T-cell (primary cell): ENCODE results near the gene CYREN. TPM values are rescaled to one million over a fixed set of nuclear protein-coding genes. Genes with fewer than 3 reads are reported as not detected.

Experiments used
- ATAC-seq, 4 experiments: fragments of 200-7000 bp in 3 of 4; fragments of 150-1000 bp in 1 of 4; cut with Tn5 transposase; replicated peaks in 1 of 4; 1 replicate in 3 of 4; 2 replicates in 1 of 4; pipeline ENCODE4 v1.10.0; 2021; ENCODE audit warnings: moderate library complexity in 3 of 4, mild to moderate bottlenecking in 2 of 4, moderate number of reproducible peaks in 1 of 4
- CTCF ChIA-PET, 2 donors: fragments of 300-600 bp; sonication (Branson Sonifier 250); formaldehyde crosslinking; loops; one replicate each; lab custom pipeline; 2022; ENCODE audit warnings: antibody characterized with exemption in 2 of 2; lab: Charles Lee
- POLR2A ChIA-PET, 2 donors: fragments of 300-600 bp; sonication (Branson Sonifier 250); formaldehyde crosslinking; loops; one replicate each; lab custom pipeline; 2022; ENCODE audit warnings: antibody characterized with exemption in 2 of 2; lab: Charles Lee
- DNase-seq, 35 experiments: peaks; one replicate each; pipeline versions ENCODE4 v3.0.0 to v3.0.0-alpha.2; 2013 to 2023
- H3K27ac ChIP-seq: one replicate; pipeline ENCODE4 v1.5.1; 2013; ENCODE audit warnings: low read length
- H3K27me3 ChIP-seq, 2 experiments: replicated peaks in 1 of 2; 1 replicate in 1 of 2; 2 replicates in 1 of 2; pipeline versions ENCODE4 v1.6.1 to v1.7.0; 2013; ENCODE audit warnings: low read length in 1 of 2, mixed read lengths in 1 of 2; ENCODE audit not compliant: control insufficient read depth in 2 of 2, insufficient read depth in 2 of 2; ENCODE audit errors: extremely low read depth in 1 of 2
- H3K36me3 ChIP-seq, 2 donors: 1 replicate in 1 of 2; 2 replicates in 1 of 2; pipeline versions ENCODE4 v1.6.1 to v1.7.0; 2013; ENCODE audit warnings: low read length in 1 of 2; ENCODE audit not compliant: control insufficient read depth in 2 of 2, insufficient read depth in 1 of 2; ENCODE audit errors: extremely low read depth in 1 of 2
- H3K4me1 ChIP-seq, 2 experiments: 1 replicate in 1 of 2; 2 replicates in 1 of 2; pipeline versions ENCODE4 v1.6.1 to v1.7.0; 2013; ENCODE audit warnings: low read length in 2 of 2, mixed read lengths in 1 of 2; ENCODE audit not compliant: insufficient read depth in 2 of 2, control insufficient read depth in 1 of 2; ENCODE audit errors: extremely low read depth in 1 of 2
- H3K4me3 ChIP-seq, 2 donors: 1 replicate in 1 of 2; 2 replicates in 1 of 2; pipeline versions ENCODE4 v1.5.1 to v1.7.0; 2013; ENCODE audit warnings: mild to moderate bottlenecking in 2 of 2, low read length in 1 of 2, moderate library complexity in 1 of 2; ENCODE audit not compliant: control insufficient read depth in 1 of 2; ENCODE audit errors: extremely low read depth in 1 of 2
- H3K9me3 ChIP-seq: 2 replicates; pipeline ENCODE4 v1.7.0; 2013
- H3K27ac Mint-ChIP-seq, 2 donors: one replicate each; pipeline ENCODE4 v1.8.0; 2020 to 2021; ENCODE audit warnings: mild to moderate bottlenecking in 2 of 2, mixed read lengths in 2 of 2
- H3K27me3 Mint-ChIP-seq, 2 donors: one replicate each; pipeline ENCODE4 v1.8.0; 2021 to 2022; ENCODE audit warnings: mixed read lengths in 2 of 2
- H3K36me3 Mint-ChIP-seq: one replicate; pipeline ENCODE4 v1.8.0; 2021; ENCODE audit warnings: mixed read lengths
- H3K4me1 Mint-ChIP-seq, 3 donors: one replicate each; pipeline ENCODE4 v1.8.0; 2020 to 2022; ENCODE audit warnings: mixed read lengths in 3 of 3, mild to moderate bottlenecking in 1 of 3
- H3K4me3 Mint-ChIP-seq, 3 donors: one replicate each; pipeline ENCODE4 v1.8.0; 2020 to 2022; ENCODE audit warnings: mild to moderate bottlenecking in 3 of 3, mixed read lengths in 3 of 3, moderate library complexity in 3 of 3
- H3K9me3 Mint-ChIP-seq, 3 donors: one replicate each; pipeline ENCODE4 v1.8.0; 2020 to 2022; ENCODE audit warnings: mixed read lengths in 3 of 3
- WGBS: methylation state at CpG from one replicate; pipeline ENCODE4 v1.1.5; 2013; ENCODE audit warnings: missing lambda C conversion rate; ENCODE audit not compliant: insufficient coverage; 5-methylcytosine and 5-hydroxymethylcytosine counted together
- total RNA-seq, 35 experiments: library from RNA in 6 of 35; stranded (reverse) in 6 of 35; fragments of 120-200 nt in 1 of 35; gene quantifications; one replicate each; pipeline versions ENCODE4 v1.2.1 to v1.2.4 and lab custom pipeline; 2013 to 2026

Gene CYREN
- total RNA-seq, 5 donors from 2014 or later (not counting 1 experiment from before 2014, with no cell fraction given): 24.3 to 46.4 (median 44.6) TPM

GRCh38 chr7:135200821-135201331 is 30.4 kb upstream of the CYREN start:
- H3K27ac ChIP-seq: no peak overlapping the region
- Mint-ChIP-seq H3K4me3 (no peak overlapping the region), H3K9me3 (no peaks in the 10 kb centered on the region), H3K36me3 (peaks cover 75% of the 10 kb centered on the region), H3K27ac (no peak overlapping the region), H3K27me3 (no peaks in the 10 kb centered on the region), H3K4me1 (peaks cover 15 to 26% (median 17%) of the 10 kb centered on the region in 3 donors)
- peaks cover 0 to 3% of the 10 kb centered on the region in 2 experiments for H3K4me1 ChIP-seq
- H3K36me3 ChIP-seq: peaks cover 17 to 76% of the 10 kb centered on the region in 2 donors
- CTCF ChIA-PET: no interaction called here
- H3K27me3 ChIP-seq: no peaks in the 10 kb centered on the region
- POLR2A ChIA-PET: interaction anchor here (0.6 to 0.7 kb wide), 2 partner anchors 22 to 483 kb away, joined by 3 read pairs; no protein-coding TSS in a partner anchor
- H3K9me3 ChIP-seq: no peaks in the 10 kb centered on the region
- ATAC-seq (no peak), DNase-seq (no peak)
- WGBS: 100% methylated on average over 1 of the region's 3 CpGs
- no peak overlapping the region for H3K4me3 ChIP-seq

GRCh38 chr7:135199439-135199838 is 28.9 kb upstream of the CYREN start:
- H3K4me3 Mint-ChIP-seq: no peak overlapping the region
- H3K9me3 ChIP-seq: no peaks in the 10 kb centered on the region
- peaks cover 79% of the 10 kb centered on the region for H3K36me3 Mint-ChIP-seq
- no peaks in the 10 kb centered on the region for H3K27me3 Mint-ChIP-seq
- no peak overlapping the region for H3K27ac ChIP-seq
- WGBS: 100% methylated on average over 2 of the region's 4 CpGs
- H3K9me3 Mint-ChIP-seq: no peaks in the 10 kb centered on the region
- H3K27me3 ChIP-seq: no peaks in the 10 kb centered on the region
- no peak overlapping the region for H3K4me3 ChIP-seq
- DNase-seq: no peak
- ATAC-seq: no peak
- H3K4me1 Mint-ChIP-seq: peaks cover 15 to 25% (median 17%) of the 10 kb centered on the region in 3 donors
- ChIA-PET CTCF (interaction anchor here in 1 of 2 donors (0.7 kb wide), 1 partner anchor 14 kb away, joined by 4 read pairs; no protein-coding TSS in a partner anchor), POLR2A (no interaction called here)
- peaks cover 12 to 80% of the 10 kb centered on the region in 2 donors for H3K36me3 ChIP-seq
- H3K4me1 ChIP-seq: peaks cover 0 to 3% of the 10 kb centered on the region in 2 experiments
- no peak overlapping the region for H3K27ac Mint-ChIP-seq

- Histone ChIP-seq H3K4me1 (no peaks in the 10 kb centered on the region), H3K36me3 (peaks cover 12 to 78% of the 10 kb centered on the region in 2 donors), H3K4me3 (no peak overlapping the region), H3K9me3 (no peaks in the 10 kb centered on the region), H3K27ac (no peak overlapping the region), H3K27me3 (no peaks in the 10 kb centered on the region)
- ChIA-PET CTCF (no interaction called here), POLR2A (no interaction called here)
- Mint-ChIP-seq H3K27ac (no peak overlapping the region), H3K4me1 (peaks cover 6 to 15% (median 11%) of the 10 kb centered on the region in 3 donors), H3K4me3 (no peak overlapping the region), H3K9me3 (no peaks in the 10 kb centered on the region), H3K27me3 (no peaks in the 10 kb centered on the region), H3K36me3 (peaks cover 82% of the 10 kb centered on the region)
- no peak for DNase-seq
- WGBS: 97% methylated on average over 8 of the region's 15 CpGs
- ATAC-seq: no peak
Observed at GRCh38 chr7:135197906-135198655, 27.6 kb upstream of the CYREN start.

GRCh38 chr7:135197343-135197742 is 26.8 kb upstream of the CYREN start:
- Histone ChIP-seq H3K4me1 (no peaks in the 10 kb centered on the region), H3K4me3 (no peak overlapping the region), H3K27ac (no peak overlapping the region), H3K36me3 (peaks cover 12 to 80% of the 10 kb centered on the region in 2 donors), H3K9me3 (no peaks in the 10 kb centered on the region), H3K27me3 (no peaks in the 10 kb centered on the region)
- H3K27me3 Mint-ChIP-seq: no peaks in the 10 kb centered on the region
- H3K27ac Mint-ChIP-seq: no peak overlapping the region
- peaks cover 3 to 13% (median 7%) of the 10 kb centered on the region in 3 donors for H3K4me1 Mint-ChIP-seq
- DNase-seq: no peak
- no peak for ATAC-seq
- CTCF ChIA-PET: no interaction called here
- 100% methylated on average over 2 of the region's 2 CpGs for WGBS
- H3K36me3 Mint-ChIP-seq: peaks cover 82% of the 10 kb centered on the region
- H3K4me3 Mint-ChIP-seq: no peak overlapping the region
- no peaks in the 10 kb centered on the region for H3K9me3 Mint-ChIP-seq
- POLR2A ChIA-PET: no interaction called here

- Mint-ChIP-seq H3K4me3 (no peak overlapping the region), H3K9me3 (no peaks in the 10 kb centered on the region), H3K36me3 (peaks cover 79% of the 10 kb centered on the region), H3K27me3 (no peaks in the 10 kb centered on the region), H3K4me1 (peaks cover 0 to 5% (median 2%) of the 10 kb centered on the region in 3 donors), H3K27ac (no peak overlapping the region)
- DNase-seq: no peak
- Histone ChIP-seq H3K4me3 (no peak overlapping the region), H3K4me1 (no peaks in the 10 kb centered on the region), H3K36me3 (peaks cover 12 to 77% of the 10 kb centered on the region in 2 donors), H3K27ac (no peak overlapping the region), H3K9me3 (no peaks in the 10 kb centered on the region), H3K27me3 (no peaks in the 10 kb centered on the region)
- ChIA-PET CTCF (interaction anchor here in 1 of 2 donors (1.0 kb wide), 1 partner anchor 16 kb away, joined by 3 read pairs; no protein-coding TSS in a partner anchor), POLR2A (no interaction called here)
- no peak for ATAC-seq
- 95% methylated on average over 11 of the region's 14 CpGs for WGBS
Observed at GRCh38 chr7:135195968-135196629, 25.6 kb upstream of the CYREN start.

GRCh38 chr7:135195156-135195555 is 24.6 kb upstream of the CYREN start:
- Mint-ChIP-seq H3K4me3 (no peak overlapping the region), H3K4me1 (peaks cover 0 to 2% (median 0%) of the 10 kb centered on the region in 3 donors), H3K36me3 (peaks cover 79% of the 10 kb centered on the region), H3K27me3 (no peaks in the 10 kb centered on the region), H3K27ac (no peak overlapping the region), H3K9me3 (no peaks in the 10 kb centered on the region)
- ChIA-PET POLR2A (no interaction called here), CTCF (interaction anchor here in 1 of 2 donors (1.0 kb wide), 1 partner anchor 15 kb away, joined by 3 read pairs; no protein-coding TSS in a partner anchor)
- Histone ChIP-seq H3K9me3 (no peaks in the 10 kb centered on the region), H3K27ac (no peak overlapping the region), H3K4me3 (no peak overlapping the region), H3K36me3 (peaks cover 12 to 73% of the 10 kb centered on the region in 2 donors), H3K27me3 (no peaks in the 10 kb centered on the region), H3K4me1 (no peaks in the 10 kb centered on the region)
- ATAC-seq (no peak), DNase-seq (no peak)
- WGBS: 100% methylated on average over 2 of the region's 4 CpGs
